HG02798 (cell line): Measurements from ENCODE around the gene ARHGEF12.

ENCODE experiments used
- ATAC-seq: cut with Tn5 transposase; IDR thresholded peaks from one replicate; pipeline ENCODE4 v1.9.1; 2021; ENCODE audit warnings: mild to moderate bottlenecking; ENCODE audit not compliant: unreplicated experiment, poor library complexity

The ARHGEF12 gene

DNA sequence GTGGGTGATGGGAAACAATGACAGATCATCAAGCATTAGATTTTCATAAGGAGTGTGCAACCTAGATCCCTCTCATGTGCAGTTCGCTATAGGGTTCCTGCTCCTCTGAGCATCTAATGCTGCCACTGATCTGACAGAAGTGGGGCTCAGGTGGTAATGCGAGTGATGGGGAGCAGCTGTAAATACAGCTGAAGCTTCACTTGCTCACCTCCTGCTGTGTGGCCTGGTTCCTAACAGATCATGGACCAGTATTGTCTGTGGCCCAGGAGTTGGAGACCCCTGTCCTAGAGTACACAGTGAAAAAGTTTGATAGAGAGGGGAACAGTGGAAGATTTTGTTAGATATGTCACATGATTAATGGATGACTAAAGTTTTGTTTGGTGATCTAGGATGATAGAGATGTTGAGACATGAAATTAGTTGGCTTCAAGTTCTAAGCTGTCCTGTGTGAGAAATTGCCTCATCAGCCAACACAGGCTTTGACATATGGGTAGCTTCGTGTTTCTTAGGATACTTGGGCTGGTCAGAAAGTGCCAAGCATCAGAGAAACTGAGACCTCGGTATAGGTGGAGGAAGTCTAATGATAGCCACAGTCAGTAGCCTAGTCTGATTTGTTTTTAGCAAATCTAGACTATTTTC lies 47.4 kb downstream of the ARHGEF12 start:
- ATAC-seq, result no peak

- no peak for ATAC-seq
Observed at GRCh38 chr11:120384476-120384875, 48.3 kb downstream of the ARHGEF12 start.

DNA sequence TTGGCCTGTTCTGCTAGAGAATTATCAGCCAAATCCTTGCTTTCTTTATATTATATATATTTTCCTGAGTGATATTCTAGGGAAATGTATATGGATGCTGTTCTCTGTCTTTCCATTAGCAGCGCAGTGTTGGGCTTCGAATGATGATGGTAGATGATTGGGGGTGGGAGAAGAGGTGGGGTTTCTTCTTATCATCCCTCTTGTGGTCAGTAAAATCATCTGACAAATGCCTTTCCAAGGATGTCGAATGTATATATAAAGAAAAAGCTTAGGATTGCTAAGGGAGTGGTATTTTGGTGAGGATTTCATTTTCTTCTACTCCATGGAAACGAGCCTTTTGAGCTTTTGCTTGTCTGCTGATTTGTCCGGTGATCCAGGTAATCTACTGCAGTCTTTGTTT lies 48.9 kb downstream of the ARHGEF12 start:
- ATAC-seq, result no peak

- no peak for ATAC-seq
Observed at GRCh38 chr11:120385655-120386054, 49.4 kb downstream of the ARHGEF12 start.

- no peak for ATAC-seq
Observed at GRCh38 chr11:120386318-120386717, 50.1 kb downstream of the ARHGEF12 start.

DNA sequence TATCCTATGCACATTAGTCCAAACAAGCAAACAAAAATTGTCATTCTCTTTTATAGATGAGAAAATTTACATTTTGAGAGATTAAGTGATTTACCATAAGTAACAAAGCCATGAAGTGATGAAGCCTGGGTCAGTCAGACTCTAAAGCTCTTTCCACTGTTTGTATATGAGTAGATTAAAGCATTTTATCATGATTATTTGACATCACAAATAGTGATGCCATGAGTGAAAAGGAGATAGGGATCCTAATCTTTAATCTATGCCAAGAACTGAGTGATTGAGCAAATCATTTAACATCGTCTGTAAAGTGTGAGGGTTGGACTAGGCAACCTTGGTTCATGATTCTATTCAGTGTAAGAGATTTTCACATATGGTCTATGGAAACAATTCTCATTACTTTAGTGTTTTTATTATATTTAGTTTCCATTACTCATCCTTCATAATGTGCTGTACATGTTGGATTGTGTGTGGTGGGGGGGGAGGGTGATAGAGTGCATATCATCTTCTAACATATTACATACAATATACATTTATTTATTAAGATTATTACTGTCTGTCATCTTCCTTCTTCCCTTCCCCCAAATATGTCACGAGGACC lies 50.7 kb downstream of the ARHGEF12 start:
- no peak for ATAC-seq

- ATAC-seq, result no peak
Observed at GRCh38 chr11:120388261-120388660, 52.0 kb downstream of the ARHGEF12 start.

DNA sequence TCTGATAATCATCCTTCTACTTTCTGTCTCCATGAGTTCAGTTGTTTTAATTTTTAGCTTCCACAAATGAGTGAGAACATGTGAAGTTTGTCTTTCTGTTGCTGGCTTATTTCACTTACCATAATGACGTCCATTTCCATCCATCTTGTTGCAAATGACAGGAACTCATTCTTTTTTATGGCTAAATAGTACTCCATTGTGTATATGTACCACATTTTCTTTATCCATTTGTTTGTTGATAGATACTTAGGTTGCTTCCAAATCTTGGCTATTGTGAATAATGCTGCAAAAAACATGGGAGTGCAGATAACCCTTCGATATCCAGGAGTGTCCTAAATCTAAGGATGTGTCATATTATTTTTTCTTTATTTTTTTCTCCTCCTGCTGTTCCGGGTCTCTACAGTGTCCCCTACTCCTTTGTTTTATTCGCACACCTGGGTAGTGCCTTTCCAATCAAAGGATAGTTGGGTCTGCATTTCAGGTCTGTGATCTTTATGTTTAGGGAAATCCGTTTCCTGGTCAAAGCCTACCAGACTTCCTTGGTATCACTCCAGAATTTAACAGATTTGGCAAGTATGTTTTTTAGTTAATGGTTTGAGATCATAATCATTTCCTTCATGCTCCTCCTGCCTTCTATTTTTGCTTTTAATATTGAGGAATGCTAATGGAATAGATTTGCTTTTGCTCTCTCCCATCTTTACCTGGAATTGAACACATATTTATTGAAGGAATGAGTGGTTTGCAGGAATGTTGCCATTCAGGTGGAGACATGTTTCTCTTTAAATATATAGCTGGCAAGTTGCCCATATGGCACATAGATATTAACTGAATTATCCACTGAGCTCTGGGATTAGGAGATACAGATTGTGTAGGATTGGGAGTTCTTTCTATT lies 53.7 kb downstream of the ARHGEF12 start:
- no peak for ATAC-seq

DNA sequence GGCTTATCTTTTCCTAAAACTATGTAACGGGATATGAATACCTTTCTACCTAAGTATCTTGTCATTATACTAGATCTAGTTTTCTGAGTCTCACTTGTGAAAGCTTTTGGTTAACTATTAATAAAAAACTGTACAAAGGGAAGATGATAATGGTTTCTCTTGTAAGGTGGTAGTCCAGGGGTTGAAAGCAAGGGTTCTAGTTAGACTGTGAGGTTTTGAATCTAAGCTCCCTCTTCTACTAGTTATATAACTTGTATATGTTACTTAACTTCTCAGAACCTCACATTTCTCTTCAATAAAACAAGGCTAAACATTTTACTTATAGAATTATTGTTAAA lies 54.3 kb downstream of the ARHGEF12 start:
- ATAC-seq, result no peak

DNA sequence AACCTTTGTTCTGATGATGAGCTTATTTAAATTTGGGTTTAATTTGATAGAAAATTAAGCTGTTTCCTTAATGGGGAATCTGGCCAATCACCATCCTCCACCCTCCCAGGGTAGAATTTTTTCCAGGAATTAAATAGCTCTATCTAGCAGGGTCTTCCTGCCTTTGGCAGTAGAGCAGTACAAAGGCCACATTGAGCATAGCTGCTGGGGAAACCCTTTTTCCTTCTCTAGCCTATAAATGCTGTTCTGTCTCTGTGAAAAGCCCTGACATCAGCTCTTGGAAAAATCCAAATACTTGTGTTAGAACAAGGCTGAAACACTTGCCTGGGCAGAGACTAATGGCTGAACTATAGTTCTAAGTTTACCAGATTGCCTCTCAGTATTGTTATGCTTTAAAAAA lies 55.1 kb downstream of the ARHGEF12 start:
- ATAC-seq, result no peak

DNA sequence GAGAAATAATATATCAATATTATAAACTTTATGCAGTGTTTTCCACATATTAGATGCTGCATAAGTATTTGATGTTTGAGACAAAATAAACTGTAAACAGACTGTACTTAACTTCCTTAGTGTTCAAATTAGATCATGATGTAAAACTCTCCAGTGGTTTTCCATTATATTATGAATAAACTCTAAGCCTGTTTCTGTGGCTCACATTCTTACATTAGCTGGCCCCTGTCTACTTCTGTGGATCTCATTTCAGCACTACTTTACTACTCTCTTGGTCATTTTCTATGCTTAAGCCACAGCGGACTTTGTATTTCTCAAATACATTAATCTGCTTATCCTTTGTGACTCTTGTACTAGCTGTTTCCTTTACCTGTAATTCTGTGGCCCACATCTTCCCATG lies 55.6 kb downstream of the ARHGEF12 start:
- ATAC-seq, result no peak

DNA sequence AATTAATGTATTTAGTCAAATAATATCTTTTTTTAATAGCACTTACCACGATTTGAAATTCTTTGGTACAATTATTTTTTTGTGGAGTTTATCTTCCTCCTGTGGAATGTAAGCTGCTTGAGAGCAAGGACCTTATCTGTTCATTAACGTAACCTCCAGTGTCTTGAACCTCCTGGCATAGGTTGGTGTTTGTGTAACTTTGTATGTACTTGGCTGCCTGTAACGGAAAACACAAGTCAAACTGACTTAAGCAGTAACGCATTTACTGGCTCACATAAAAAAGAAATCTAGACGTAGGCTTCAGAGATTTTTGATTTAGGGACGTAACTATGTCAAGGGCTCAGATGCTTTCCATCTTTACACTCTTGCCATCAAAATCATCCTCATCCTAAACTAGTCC lies 56.1 kb downstream of the ARHGEF12 start:
- no peak for ATAC-seq

DNA sequence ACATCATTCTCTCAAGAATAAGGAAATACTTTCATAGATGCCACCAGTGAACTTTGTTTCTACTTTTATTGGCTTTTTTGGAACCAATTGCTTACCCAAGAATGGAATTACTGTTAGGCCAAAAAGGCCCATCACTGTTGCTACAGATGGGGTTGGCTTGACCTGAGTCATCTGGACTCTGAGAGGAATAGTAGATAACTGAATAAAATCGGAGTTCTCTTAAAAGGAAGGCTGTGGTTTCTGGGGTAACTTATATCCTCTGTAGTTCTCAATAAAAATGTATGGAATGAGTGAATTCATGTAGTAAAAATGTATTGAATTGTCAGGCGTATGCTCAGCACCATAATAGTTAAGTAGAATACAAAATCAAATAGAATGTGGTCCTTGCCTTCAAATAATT lies 56.6 kb downstream of the ARHGEF12 start:
- no peak for ATAC-seq

- no peak for ATAC-seq
Observed at GRCh38 chr11:120394119-120394518, 57.9 kb downstream of the ARHGEF12 start.

GRCh38 chr11:120395778-120396177 lies 59.6 kb downstream of the ARHGEF12 start:
- no peak for ATAC-seq

GRCh38 chr11:120398132-120398531 lies 61.9 kb downstream of the ARHGEF12 start:
- ATAC-seq, result no peak

DNA sequence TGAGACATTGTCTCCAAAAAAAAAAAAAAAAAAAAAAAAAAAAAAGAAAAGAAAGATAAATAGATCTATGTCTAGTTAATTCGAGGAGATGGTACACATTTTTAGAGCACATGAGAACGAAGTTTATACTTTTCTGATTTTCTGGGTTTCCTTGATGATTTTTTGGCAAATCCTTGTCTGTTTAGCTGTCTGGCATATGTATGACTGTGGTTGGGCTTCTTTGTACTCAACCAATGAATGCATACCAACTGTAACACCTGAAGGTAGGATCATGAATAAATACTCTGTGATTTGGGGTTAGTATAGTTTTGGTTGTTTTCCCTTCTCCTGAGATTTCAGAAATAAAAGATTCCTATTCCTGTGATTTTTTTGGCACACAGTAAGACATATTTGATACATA lies 63.1 kb downstream of the ARHGEF12 start:
- ATAC-seq, result no peak

- no peak for ATAC-seq
Observed at GRCh38 chr11:120400564-120401364, 64.6 kb downstream of the ARHGEF12 start.

DNA sequence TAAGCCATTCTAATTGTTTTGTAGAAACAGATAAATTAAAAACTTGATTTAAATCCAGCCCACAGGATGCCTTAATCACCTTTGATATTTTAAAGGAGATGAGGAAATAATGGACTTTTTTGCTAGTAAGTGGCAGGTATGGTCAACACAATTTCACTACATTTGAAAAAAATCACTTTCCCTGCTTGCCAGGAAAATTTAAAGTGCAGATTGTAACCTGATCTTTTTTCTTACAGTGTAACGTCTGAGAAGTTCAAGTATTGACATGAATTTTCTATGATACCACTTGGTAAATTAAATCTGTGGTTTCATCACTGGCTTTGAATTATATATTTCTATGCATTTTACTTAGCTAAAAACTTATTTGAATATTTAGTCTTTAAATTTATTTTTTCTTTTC lies 65.3 kb downstream of the ARHGEF12 start:
- ATAC-seq, result no peak

DNA sequence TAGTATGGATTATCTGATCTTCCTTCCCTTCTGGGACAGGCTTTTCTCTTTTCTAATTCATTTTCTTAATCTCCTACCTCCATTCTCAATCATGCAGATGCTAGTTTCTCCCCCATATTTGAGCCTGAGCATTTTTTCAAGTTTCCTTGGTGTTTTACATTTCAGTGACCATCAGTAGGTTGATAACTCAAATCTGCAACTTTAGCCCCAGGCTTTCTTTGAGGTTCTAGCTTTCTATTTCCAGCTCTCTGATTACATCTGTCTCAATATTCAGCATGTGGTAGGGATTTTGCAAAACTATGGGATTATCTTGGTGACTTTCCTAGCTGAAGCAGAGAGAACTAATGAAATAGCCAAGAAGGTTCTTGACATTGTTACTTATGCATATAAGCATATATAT lies 67.8 kb downstream of the ARHGEF12 start:
- ATAC-seq, result no peak

- no peak for ATAC-seq
Observed at GRCh38 chr11:120404495-120404894, 68.3 kb downstream of the ARHGEF12 start.
